H9 (cell line): ENCODE results near the gene EZH1. TPM values are rescaled to one million over a fixed set of nuclear protein-coding genes. Genes with fewer than 3 reads are reported as not detected.

ENCODE experiments used
- DNase-seq: peaks from one replicate; pipeline ENCODE4 v3.0.0-alpha.2; 2017
- H2AFZ ChIP-seq: one replicate; pipeline ENCODE4 v1.6.1; 2013; ENCODE audit warnings: mild to moderate bottlenecking, low read length, control low read depth, moderate library complexity
- H2AK5ac ChIP-seq: 2 replicates; pipeline ENCODE4 v1.6.1; 2013; ENCODE audit warnings: low read length, control low read depth, mixed read lengths; ENCODE audit not compliant: insufficient read length
- H2BK120ac ChIP-seq: one replicate; pipeline ENCODE4 v1.6.1; 2013; ENCODE audit warnings: low read depth, mild to moderate bottlenecking, low read length, control low read depth, inconsistent platforms; ENCODE audit not compliant: poor library complexity, severe bottlenecking
- H2BK12ac ChIP-seq: 2 replicates; pipeline ENCODE4 v1.6.1; 2013; ENCODE audit warnings: low read length, control low read depth, mixed read lengths, low read depth; ENCODE audit not compliant: insufficient read length
- H2BK15ac ChIP-seq: 2 replicates; pipeline ENCODE4 v1.6.1; 2013; ENCODE audit warnings: low read depth, low read length, control low read depth
- H2BK20ac ChIP-seq: one replicate; pipeline ENCODE4 v1.6.1; 2013; ENCODE audit warnings: low read depth, mild to moderate bottlenecking, low read length, control low read depth, inconsistent platforms; ENCODE audit not compliant: poor library complexity, severe bottlenecking
- H2BK5ac ChIP-seq: 2 replicates; pipeline ENCODE4 v1.6.1; 2013; ENCODE audit warnings: low read length, control low read depth, mixed read lengths; ENCODE audit not compliant: insufficient read length
- H3K14ac ChIP-seq: 2 replicates; pipeline ENCODE4 v1.6.1; 2013; ENCODE audit warnings: low read length, control low read depth; ENCODE audit not compliant: insufficient read depth
- H3K18ac ChIP-seq: 2 replicates; pipeline ENCODE4 v1.6.1; 2013; ENCODE audit warnings: low read depth, mild to moderate bottlenecking, mixed read lengths, low read length, control low read depth; ENCODE audit not compliant: insufficient read length
- H3K23ac ChIP-seq: 2 replicates; pipeline ENCODE4 v1.6.1; 2013; ENCODE audit warnings: low read length, control low read depth, mixed read lengths, low read depth; ENCODE audit not compliant: insufficient read length
- H3K23me2 ChIP-seq: 2 replicates; pipeline ENCODE4 v1.6.1; 2013; ENCODE audit warnings: low read depth, mild to moderate bottlenecking, mixed read lengths, low read length, control low read depth; ENCODE audit not compliant: insufficient read length, poor library complexity, severe bottlenecking
- H3K27ac ChIP-seq: 2 replicates; pipeline ENCODE4 v1.5.1; 2013; ENCODE audit warnings: low read length, control low read depth, mixed read lengths, low read depth; ENCODE audit not compliant: insufficient read length
- H3K27me3 ChIP-seq: 2 replicates; pipeline ENCODE4 v1.6.1; 2013; ENCODE audit warnings: low read length, control low read depth, inconsistent platforms; ENCODE audit not compliant: insufficient read depth
- H3K4ac ChIP-seq: 2 replicates; pipeline ENCODE4 v1.6.1; 2013; ENCODE audit warnings: low read depth, mild to moderate bottlenecking, control low read depth, inconsistent platforms, low read length, moderate library complexity
- H3K4me1 ChIP-seq: 2 replicates; pipeline ENCODE4 v1.6.1; 2013; ENCODE audit warnings: low read length, control low read depth, inconsistent platforms; ENCODE audit not compliant: insufficient read depth
- H3K4me2 ChIP-seq: 2 replicates; pipeline ENCODE4 v1.6.1; 2013; ENCODE audit warnings: low read length, control low read depth, mixed read lengths; ENCODE audit not compliant: insufficient read length, insufficient read depth
- H3K56ac ChIP-seq: 2 replicates; pipeline ENCODE4 v1.6.1; 2013; ENCODE audit warnings: low read depth, mild to moderate bottlenecking, mixed read lengths, low read length, control low read depth; ENCODE audit not compliant: insufficient read length
- H3K79me1 ChIP-seq: 2 replicates; pipeline ENCODE4 v1.6.1; 2013; ENCODE audit warnings: low read depth, mild to moderate bottlenecking, moderate library complexity, low read length, control low read depth, inconsistent platforms; ENCODE audit not compliant: insufficient read depth, poor library complexity, severe bottlenecking
- H3K79me2 ChIP-seq: 2 replicates; pipeline ENCODE4 v1.6.1; 2013; ENCODE audit warnings: low read length, control low read depth, inconsistent platforms; ENCODE audit not compliant: insufficient read depth
- H3K9ac ChIP-seq: 2 replicates; pipeline ENCODE4 v1.6.1; 2013; ENCODE audit warnings: low read length, control low read depth, mixed read lengths; ENCODE audit not compliant: insufficient read length; ENCODE audit errors: extremely low read depth
- H3K9me3 ChIP-seq: one replicate; pipeline ENCODE4 v1.6.1; 2013; ENCODE audit warnings: low read depth, low read length, inconsistent platforms; ENCODE audit not compliant: control insufficient read depth
- H3T11ph ChIP-seq: one replicate; pipeline ENCODE4 v1.6.1; 2013; ENCODE audit warnings: mild to moderate bottlenecking, low read length, control low read depth, inconsistent platforms
- H4K20me1 ChIP-seq: one replicate; pipeline ENCODE4 v1.6.1; 2013; ENCODE audit not compliant: control insufficient read depth, insufficient read length, insufficient read depth
- H4K5ac ChIP-seq: 2 replicates; pipeline ENCODE4 v1.6.1; 2013; ENCODE audit warnings: low read depth, mild to moderate bottlenecking, mixed read lengths, low read length, control low read depth; ENCODE audit not compliant: insufficient read length
- H4K8ac ChIP-seq: replicated peaks from 2 replicates; pipeline ENCODE4 v1.6.1; 2013; ENCODE audit warnings: low read length, control low read depth, mixed read lengths, low read depth; ENCODE audit not compliant: insufficient read length
- H4K91ac ChIP-seq: 2 replicates; pipeline ENCODE4 v1.6.1; 2013; ENCODE audit warnings: low read depth, mild to moderate bottlenecking, moderate library complexity, mixed read lengths, low read length, control low read depth; ENCODE audit not compliant: insufficient read length
- H3K27ac Mint-ChIP-seq, 3 experiments: 2 replicates in 2 of 3; 3 replicates in 1 of 3; pipeline ENCODE4 v1.8.0; 2020 to 2021; ENCODE audit warnings: mixed read lengths in 3 of 3, mild to moderate bottlenecking in 1 of 3, moderate library complexity in 1 of 3
- H3K27me3 Mint-ChIP-seq: 2 replicates; pipeline ENCODE4 v1.8.0; 2021; ENCODE audit warnings: low read depth, mild to moderate bottlenecking, moderate library complexity, mixed read lengths
- H3K36me3 Mint-ChIP-seq, 3 experiments: 2 replicates in 2 of 3; 3 replicates in 1 of 3; pipeline ENCODE4 v1.8.0; 2020 to 2021; ENCODE audit warnings: low read depth in 3 of 3, mixed read lengths in 3 of 3; ENCODE audit not compliant: insufficient read depth in 1 of 3
- H3K4me1 Mint-ChIP-seq, 2 experiments: 2 replicates each; pipeline ENCODE4 v1.8.0; 2020; ENCODE audit warnings: mixed read lengths in 2 of 2
- H3K4me3 Mint-ChIP-seq, 2 experiments: 2 replicates in 1 of 2; 3 replicates in 1 of 2; pipeline ENCODE4 v1.8.0; 2020 to 2021; ENCODE audit warnings: mild to moderate bottlenecking in 2 of 2, mixed read lengths in 2 of 2, moderate library complexity in 1 of 2
- H3K9me3 Mint-ChIP-seq, 2 experiments: 2 replicates in 1 of 2; 3 replicates in 1 of 2; pipeline ENCODE4 v1.8.0; 2020; ENCODE audit warnings: mild to moderate bottlenecking in 2 of 2, mixed read lengths in 2 of 2, moderate library complexity in 1 of 2
- CTCF ChIP-seq: fragments of 200-600 bp; sonication (generic); conservative IDR thresholded peaks from 3 replicates; pipeline ENCODE4 v1.8.0; 2021; ENCODE audit warnings: antibody characterized with exemption, mild to moderate bottlenecking
- WGBS: extraction: QIAGEN DNeasy Blood & Tissue Kit; methylation state at CpG from one replicate; pipeline ENCODE4 v1.1.7; 2013; ENCODE audit warnings: missing lambda C conversion rate, low lambda C conversion rate, mixed read lengths; ENCODE audit not compliant: insufficient read length; ENCODE audit errors: extremely low coverage; 5-methylcytosine and 5-hydroxymethylcytosine counted together
- total RNA-seq: library from RNA; stranded (reverse); gene quantifications from 2 replicates; pipeline ENCODE4 v1.2.1, GENCODE V29; 2021

Gene EZH1
- total RNA-seq, 1 experiment from 2014 or later, result 17.9 TPM

GRCh38 chr17:42690596-42690995 lies 54.2 kb downstream of the EZH1 start:
- H3K27ac Mint-ChIP-seq, result peak overlapping the region in 2 of 3 experiments; percentile 48 to 61; a peak in 2 of 7 replicates
- H3K36me3 Mint-ChIP-seq, result peaks cover 16 to 24% (median 20%) of the 10 kb centered on the region in 3 experiments
- Histone ChIP-seq H3K4me1 (no peaks in the 10 kb centered on the region), H3K27ac (no peak overlapping the region), H2BK15ac (no peak overlapping the region), H3K23me2 (no peaks in the 10 kb centered on the region), H2BK12ac (no peak overlapping the region), H2BK5ac (no peak overlapping the region), H2BK120ac (no peak overlapping the region), H3K56ac (no peak overlapping the region), H3K9me3 (no peaks in the 10 kb centered on the region), H3K14ac (no peak overlapping the region), H2AFZ (no peak overlapping the region), H3T11ph (no peak overlapping the region), H3K27me3 (no peaks in the 10 kb centered on the region), H3K79me2 (no peaks in the 10 kb centered on the region), H3K79me1 (no peaks in the 10 kb centered on the region), H3K4me2 (no peak overlapping the region), H4K5ac (no peak overlapping the region), H4K20me1 (no peaks in the 10 kb centered on the region), H3K23ac (no peak overlapping the region), H3K9ac (no peak overlapping the region), H2BK20ac (no peak overlapping the region), H4K91ac (no peak overlapping the region), H4K8ac (no peak overlapping the region), H3K4ac (no peak overlapping the region), H2AK5ac (no peak overlapping the region), H3K18ac (no peak overlapping the region)
- no peak for TF ChIP-seq CTCF
- no peaks in the 10 kb centered on the region; a peak in 2 of 5 replicates for H3K9me3 Mint-ChIP-seq
- no peak overlapping the region for H3K4me3 Mint-ChIP-seq
- no CpG with 5 or more reads among the region's 10 CpGs for WGBS
- H3K4me1 Mint-ChIP-seq, result peaks cover 0 to 14% of the 10 kb centered on the region in 2 experiments; a peak in 2 of 4 replicates
- DNase-seq, result no peak
- peaks cover 5% of the 10 kb centered on the region for H3K27me3 Mint-ChIP-seq
